Retina (tissue), 1 donor: Measurements from ENCODE around the gene C17orf50.
A peak's percentile ranks its signal among the peaks of the same experiment; 100 is the strongest.

ENCODE experiments used
- DNase-seq: peaks from one replicate; pipeline ENCODE4 v3.0.0-alpha.2; 2016

Gene C17orf50

GRCh38 chr17:35760587-35760986 lies at the start of gene C17orf50:
Gene C17orf50 (plus strand): TSS chr17:35760887. CDS start chr17:35760942, 55 bp downstream.
- no peak for DNase-seq

DNA sequence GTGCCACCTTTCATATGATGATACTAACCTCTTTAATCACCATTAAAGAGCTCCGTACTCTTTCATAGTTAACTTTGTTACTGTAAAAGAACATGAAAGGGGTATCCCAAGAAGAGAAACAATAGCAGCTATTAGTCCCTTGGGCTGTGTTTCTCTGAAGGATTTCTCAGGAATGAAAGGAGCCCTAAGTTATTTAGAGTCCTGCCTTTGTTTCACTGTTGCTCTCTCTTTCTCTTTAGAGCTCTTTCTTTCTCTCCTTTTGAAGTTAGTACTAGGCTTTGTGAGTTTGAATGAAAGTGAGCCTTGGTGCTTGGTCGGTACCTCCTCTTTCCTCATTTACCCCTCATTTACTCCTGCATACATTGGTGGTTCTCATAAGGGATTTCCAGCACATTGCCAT lies 49.7 kb upstream of the C17orf50 start:
- no peak for DNase-seq

GRCh38 chr17:35713069-35713728 lies 47.5 kb upstream of the C17orf50 start:
- DNase-seq, result no peak

- DNase-seq, result no peak
Observed at GRCh38 chr17:35714988-35715387, 45.7 kb upstream of the C17orf50 start.

GRCh38 chr17:35715416-35715815 lies 45.3 kb upstream of the C17orf50 start:
- DNase-seq, result peak; percentile 89

DNA sequence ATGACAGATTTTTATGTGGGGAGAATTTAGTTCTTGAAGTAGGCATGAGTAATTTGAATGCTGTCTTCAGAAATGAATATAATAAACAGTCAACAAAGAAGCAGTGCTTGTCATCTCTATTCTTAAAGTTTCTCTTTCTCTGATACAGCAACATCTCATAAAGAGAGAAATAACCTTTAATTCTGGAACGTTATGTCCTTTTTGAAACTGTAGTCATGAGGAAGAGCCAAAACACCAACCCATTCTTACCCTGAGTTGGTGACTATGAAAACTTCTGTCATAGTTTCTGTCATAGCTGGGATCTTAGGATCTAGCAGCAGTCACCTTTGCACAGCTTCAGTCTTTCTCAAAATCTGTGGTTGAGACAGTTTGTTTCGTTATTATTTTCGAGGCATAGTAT lies 44.5 kb upstream of the C17orf50 start:
- DNase-seq, result no peak

DNA sequence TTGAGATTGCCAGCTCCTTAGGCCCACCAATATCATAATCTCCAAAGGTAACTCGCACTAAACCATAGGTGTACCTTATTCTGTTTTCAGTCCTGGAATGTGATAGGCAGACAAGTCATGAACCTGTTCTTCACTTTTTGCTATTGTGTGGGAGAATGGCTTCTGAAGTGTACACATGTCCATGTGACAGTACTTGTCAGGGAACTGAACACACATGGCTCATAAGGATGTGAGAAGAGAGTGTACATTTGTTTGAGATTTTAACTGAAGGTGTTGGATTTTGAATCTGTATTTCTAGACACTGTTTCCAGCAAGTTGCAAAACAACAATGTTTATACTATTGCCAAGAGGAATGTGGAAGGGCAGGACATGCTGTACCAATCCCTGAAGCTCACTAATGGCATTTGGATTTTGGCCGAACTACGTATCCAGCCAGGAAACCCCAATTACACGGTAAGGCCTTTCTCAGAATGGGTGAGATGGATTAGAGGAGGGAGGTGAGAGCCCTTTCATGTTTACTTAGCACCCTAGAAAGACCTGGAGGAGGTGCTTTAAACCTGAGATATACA lies 43.7 kb upstream of the C17orf50 start:
- no peak for DNase-seq

- DNase-seq, result no peak
Observed at GRCh38 chr17:35717475-35717874, 43.2 kb upstream of the C17orf50 start.

- DNase-seq, result no peak
Observed at GRCh38 chr17:35723735-35724134, 37.0 kb upstream of the C17orf50 start.

DNA sequence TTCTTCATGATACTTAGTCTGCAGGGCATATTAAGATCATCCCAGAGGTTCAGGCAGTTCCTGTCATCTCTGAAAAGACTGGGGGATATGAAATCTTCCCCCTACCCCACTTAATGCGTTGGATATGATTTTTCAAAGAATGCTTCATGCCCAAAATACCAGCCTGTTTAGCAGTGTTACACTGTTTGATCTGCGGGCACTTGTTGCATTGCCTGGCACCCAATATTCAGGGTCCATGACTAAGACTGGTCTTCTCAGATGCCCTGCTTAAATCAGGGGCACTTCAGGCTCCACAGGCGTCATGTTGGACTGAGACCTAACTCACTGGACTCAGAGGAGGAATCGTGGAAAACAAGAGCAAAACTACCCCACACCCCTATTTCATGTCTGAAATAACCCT lies 35.6 kb upstream of the C17orf50 start:
- DNase-seq, result no peak

GRCh38 chr17:35725802-35726126 lies 34.9 kb upstream of the C17orf50 start:
- DNase-seq, result no peak

GRCh38 chr17:35726127-35726952 lies 34.3 kb upstream of the C17orf50 start:
- peak; percentile 44 for DNase-seq

DNA sequence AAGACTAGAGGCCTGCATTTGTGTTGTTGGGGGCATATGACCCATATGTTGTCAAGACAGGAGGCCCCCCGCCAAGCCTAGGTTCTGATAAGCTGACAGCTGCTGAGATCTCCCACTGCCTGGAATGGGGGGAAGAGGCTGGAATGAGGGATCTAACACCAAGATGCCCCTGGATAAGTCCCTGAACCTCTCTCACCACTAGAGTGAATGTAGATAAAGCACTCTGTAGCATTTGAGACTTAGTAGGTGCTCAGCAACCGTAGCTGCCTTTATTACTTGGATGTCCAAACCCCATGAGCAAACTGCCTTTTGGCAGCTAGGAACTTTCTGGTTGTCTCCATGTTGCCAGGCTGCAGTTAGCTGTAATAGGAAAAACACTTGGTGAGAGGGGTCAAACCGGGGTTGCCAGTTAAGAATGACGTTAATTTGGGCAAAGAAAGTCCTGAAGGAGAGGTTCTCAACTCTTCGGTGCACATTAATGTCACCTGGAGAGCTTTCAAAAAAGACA lies 33.7 kb upstream of the C17orf50 start:
- DNase-seq, result no peak

DNA sequence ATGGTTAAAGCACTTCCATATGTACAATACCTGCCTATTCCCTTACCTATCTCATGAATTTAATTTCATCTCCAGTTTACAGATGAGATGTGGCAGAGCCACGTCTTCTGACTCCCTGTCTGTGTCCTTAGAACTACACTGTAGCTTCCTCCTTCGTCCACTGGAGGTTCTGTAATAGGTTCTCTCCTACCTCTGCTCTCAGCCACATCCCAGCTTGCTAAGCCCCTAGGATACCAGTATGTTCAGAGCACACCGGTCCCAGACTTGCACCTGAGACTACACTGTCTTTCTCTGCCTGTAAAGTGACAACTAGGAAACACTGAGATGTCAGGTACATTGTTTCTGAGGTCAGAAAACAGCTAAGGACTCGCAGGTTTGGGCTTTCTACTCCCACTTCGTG lies 33.1 kb upstream of the C17orf50 start:
- no peak for DNase-seq

- DNase-seq, result no peak
Observed at GRCh38 chr17:35728551-35728950, 32.1 kb upstream of the C17orf50 start.

- no peak for DNase-seq
Observed at GRCh38 chr17:35729405-35729833, 31.3 kb upstream of the C17orf50 start.

DNA sequence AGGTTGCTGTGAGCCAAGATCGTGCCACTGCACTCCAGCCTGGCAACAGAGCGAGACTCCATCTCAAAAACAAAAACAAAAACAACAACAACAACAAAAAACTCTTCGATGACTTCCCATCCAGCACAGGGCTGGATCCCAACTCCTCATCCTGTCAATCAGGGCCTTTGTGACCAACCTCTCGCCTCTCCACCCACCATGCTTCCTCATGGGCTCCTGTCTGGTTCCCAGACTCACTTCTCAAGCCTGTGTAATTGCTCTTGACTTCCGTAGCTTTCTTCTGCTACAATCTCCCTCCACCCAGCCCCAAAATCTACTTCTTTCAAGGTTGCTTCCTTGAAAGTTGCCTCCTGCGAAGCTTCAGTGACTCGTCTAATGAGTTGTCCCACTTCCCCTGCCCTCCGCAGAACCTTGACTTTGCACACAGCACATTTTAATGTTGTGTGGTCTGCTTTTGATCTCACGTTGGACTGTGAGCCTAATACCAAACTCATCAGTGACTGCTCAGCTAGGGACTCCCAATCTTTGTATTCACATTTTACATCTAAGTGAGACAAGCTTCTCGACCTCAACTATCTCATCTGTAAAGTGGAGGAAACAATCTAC lies 30.2 kb upstream of the C17orf50 start:
- no peak for DNase-seq

DNA sequence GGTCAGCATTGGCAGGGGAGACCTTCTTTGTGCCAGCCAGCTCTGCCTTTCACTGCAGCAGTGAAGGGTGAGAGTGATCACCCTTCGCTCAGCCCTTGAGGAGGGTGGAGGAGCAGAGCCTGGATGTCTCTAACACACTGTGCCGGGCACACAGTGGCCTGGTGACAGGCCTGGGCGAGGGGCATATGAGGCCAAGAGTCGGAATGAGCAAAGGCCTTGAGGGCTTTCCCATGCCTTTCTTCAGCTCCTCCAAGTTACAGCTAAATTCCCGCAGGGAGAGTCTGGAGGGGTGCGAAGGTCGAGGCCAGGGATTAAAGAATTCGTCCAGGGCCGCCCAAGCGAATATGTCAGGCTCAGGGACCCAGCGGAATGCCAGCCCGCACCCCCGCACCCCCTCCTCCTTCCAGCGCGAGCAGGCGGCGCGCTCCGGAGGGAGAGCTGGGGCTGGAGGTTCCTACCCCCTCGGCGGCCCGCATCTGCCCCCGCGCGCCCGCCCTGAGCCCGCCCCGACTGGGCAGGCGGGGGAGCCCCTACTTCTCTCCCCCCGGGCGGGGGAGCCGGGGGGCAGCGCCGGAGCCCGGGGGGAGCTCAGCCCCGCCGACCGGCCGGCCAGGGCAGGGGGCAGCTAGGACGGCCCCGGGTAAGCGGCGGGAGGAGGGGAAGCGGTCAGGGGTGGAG lies 29.3 kb upstream of the C17orf50 start, which contains the start of gene RASL10B:
Gene RASL10B, plus strand, starts transcription at position 401 of the 678 bp plus-strand sequence. CDS start 3,546 bp downstream, outside the sequence.
- DNase-seq, result peak; percentile 77

GRCh38 chr17:35731917-35732805 lies 28.5 kb upstream of the C17orf50 start:
- DNase-seq, result peak; percentile 64

DNA sequence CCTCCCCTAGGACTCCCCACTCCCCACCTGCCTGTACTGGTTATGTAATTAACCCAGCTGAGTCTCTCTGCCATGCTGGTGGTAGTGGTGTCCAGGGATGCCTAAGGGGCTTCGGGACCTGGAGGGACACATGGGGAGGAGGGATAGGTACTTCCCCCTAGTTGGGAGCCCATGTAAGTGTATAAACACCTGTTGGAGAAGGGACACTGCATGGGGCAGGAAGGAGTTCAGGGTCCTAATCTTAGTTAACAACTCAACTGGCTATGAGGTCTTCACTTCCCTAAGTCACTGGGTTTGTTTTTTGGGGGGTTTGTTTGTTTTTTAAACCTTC lies 27.9 kb upstream of the C17orf50 start:
- DNase-seq, result no peak

DNA sequence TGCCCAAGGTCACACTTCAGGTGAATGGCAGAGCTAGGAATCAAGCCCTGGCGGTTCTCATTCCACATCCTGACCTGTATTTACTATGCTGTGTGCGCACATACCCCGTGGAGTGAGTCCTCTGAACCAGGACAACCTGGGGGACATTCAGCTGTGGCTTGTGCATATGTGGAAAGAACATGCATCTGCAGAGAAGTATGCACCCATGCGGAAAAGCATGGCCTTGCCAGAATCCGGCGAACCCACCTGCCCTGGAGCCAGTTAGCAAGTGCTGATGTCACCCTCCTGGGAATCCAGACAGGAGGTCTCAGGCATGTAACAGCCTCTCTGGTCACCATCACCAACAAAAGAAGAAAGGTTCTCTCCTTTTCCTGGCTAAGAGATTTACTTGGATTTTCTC lies 27.3 kb upstream of the C17orf50 start:
- no peak for DNase-seq

GRCh38 chr17:35734396-35734795 lies 26.3 kb upstream of the C17orf50 start:
- no peak for DNase-seq
